GM21390 (cell line): ENCODE data around the gene POLD4.

Experiments used
- ATAC-seq: cut with Tn5 transposase; IDR thresholded peaks from one replicate; pipeline ENCODE4 v1.9.1; 2021; ENCODE audit not compliant: unreplicated experiment

POLD4 gene

DNA sequence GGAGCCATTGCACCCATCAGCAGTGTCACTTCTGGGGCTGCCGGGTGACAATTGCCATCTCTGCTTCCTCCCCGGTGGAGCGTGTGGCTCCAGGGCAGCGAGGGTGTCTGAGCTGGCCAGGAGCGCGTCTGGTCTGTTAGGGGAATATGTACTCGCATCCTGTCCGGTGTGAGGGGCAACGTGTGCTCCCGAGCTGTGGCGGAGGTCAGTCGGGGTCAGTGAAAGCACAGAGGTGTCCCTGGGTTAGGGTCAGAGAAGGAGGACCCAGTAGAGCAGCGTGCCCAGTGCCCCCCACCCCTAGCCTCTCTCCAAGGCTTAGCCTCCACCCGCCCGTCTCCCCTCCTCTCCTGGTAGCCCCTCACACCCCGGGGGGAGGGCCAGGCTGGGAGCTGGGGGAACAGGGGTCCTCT lies 18.6 kb upstream of the POLD4 start:
- no peak for ATAC-seq

DNA sequence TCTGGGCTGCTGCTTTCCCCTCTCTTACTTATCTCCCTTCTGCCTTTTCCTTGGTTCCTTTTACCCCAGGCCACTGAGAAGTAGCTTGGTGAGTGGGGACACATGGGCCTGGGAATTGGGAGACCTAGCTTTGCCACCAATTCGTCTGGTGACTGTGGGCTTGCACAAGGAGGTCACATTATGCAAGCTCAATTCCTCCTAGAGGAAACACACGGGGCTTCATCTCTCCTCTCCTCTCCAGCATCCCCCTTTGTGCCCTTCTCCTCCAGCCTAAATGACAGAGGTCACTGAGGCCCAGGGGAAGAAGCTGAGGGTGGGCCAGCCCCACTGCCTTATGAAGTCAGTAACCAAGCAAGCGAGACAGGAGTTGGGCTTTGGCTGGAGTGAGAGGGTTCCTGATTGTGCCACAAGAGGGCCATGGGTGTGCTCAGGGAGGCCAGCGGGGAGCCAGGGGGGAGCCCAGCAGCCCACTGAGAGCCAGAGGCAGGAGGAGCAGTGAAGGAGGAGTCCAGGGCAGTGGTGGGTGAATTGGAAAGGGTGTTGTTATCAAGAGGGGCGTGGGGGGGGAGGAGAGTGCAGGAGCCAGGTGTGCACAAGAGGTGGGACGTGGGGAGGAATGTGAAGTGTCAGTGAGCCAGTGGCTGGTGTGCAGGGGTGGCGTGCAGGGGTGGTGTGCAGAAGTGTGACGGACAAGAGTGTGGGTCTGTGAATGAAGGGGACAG lies 18.0 kb upstream of the POLD4 start:
- ATAC-seq, result no peak

DNA sequence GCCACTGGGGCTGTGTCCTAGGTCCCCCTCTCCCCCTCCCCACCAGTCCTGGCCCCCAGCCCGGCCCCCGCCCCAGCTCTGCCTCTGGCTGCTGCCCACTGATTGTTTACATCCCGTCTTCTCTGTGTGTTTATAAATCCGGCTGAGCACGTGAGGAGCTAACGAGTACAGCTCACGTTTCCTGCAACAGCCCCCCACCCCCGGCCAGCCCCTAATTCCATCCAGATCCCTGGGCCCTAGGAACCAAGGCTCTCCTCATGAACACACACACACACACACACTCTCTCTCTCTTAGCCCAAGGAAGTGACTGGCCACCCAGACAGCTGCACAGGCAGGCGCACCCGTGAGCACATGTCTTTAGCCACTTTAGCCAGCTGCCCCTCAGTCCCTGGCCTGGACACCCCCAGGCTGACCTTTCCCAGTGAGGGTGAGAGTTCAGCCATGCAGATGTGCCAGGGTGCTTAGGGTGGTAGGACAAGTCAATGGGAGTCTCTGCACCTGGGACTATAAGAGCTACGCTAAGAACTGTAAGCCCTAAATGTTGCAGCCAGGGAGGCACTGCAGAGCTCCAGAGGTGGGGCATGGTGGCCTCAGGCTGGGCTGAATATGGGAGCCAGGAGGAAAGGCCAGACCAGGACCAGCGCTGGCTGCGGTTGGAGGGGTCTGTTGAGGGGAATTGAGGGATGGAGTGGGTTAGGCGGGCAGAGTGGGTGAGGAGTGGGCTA lies 17.2 kb upstream of the POLD4 start:
- ATAC-seq, result no peak

DNA sequence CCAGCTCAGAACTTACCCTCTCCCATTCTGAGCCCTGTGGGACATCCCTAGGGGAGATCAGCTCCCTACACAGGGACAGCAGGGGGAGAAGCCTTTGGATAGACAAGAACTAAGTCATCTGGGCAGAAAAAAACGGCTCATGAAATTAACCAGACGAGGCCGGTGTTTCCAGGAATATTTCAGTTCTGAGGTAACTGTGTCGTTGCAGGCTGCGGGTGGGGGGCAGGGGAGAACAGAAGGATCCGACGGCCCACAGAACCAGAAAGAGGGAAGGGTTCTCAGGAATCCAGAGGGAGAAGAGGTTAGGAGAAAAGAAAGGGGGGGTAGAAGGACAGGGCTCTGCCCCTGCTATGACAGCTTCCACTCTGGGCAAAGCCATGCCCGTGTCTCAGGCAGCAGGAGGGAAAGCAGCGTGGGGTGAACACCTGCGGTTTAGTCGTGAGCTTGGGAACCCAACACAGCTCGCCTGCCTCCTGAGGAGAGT lies 16.5 kb upstream of the POLD4 start:
- ATAC-seq, result no peak

DNA sequence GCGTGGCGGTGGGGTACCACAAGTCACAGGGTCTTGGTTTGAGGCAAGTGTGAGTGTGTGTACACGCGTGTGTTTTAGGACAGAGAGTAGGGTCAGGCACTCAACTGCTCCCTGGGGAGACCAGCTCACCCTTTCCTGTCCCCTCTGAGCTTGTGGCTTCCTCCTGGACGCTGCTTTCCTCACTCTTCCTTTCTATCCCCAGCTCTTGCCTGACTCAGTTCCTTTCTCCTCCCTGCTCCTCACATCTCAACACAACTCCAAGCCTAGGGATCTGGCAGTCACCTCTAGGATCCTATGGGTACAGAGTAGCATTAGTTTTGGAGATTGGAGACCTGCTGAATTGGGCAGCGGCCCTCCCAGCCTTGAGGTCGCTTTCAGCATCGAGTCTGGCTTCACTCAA lies 15.9 kb upstream of the POLD4 start:
- ATAC-seq, result no peak

DNA sequence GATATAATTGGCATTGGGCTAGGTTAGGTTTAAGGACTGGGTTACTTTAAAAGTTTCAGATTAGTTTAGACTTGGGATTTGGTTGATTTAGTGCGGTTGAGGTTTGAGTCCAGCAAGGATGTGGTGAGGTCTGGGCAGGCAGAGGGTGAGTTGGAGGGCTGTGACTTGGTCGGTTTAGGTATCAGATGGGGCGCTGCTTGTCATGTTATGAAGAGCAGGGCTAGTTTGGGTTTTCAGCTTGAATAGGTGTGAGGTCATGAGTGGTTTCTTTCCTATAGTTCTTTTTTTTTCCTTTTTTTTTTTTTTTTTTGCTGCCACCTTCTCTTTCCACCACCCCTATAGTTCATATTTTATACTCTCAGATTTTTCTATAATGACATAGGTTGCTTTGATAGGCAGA lies 15.3 kb upstream of the POLD4 start:
- ATAC-seq, result no peak

DNA sequence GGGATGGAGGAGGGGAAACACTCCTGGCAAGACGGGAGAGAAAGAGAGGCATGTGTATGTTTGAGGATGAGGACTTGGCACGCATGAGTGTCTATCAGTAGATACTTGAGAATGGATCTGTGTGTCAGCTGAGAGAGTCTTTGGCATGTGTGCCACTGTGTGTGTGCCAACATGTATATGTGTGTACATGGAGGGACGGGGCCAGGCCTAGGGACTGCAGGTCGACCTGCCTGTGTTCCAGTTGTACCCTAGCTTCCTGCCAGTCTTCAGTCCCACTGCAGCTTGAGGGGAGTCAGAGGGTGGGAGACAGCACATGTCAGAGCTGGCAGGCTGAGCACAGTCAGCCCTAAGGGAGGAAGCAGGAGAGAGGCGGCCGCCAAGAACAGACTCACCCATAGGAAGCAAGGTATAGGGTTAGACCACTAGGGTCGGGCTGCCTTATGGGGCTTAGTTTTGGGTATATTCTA lies 14.4 kb upstream of the POLD4 start:
- ATAC-seq, result no peak

DNA sequence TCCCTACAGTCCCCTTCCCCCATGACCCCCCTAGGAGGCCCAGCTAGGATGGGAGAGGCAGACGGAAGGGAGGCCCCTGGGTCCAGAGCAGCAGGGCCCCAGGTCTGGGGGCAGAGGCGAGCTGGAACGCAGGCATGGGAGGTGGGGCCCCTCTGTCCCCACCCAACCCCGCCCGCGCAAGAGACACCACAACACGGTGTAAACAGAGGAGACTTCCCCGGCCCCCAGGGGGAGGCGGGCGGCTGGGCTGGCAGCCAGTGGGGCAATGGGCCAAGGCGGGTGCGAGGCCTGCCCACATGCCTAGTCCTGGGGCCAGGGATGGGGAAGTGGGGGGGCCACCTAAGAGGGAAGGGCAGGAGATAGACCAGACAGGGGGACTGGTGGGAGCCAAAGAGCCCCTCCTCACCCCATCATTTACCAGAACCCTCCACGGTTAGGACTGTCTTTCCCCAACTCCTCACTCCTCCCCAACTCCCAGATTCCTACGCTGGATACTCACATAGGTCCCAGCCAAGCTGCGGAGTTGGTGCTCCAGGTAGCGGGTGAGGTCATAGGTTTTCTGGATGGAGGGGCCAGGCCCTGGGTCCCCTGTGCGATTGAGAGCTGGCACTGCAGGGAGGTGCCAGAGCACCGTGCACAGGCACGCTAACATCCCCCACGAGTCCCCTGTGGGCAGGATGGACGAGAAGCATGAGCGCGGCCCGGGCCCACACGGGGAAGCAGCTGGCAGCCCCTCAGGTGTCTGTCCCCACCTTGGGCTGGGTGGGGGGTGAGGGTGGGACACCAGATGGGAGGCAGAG lies 13.8 kb upstream of the POLD4 start:
- ATAC-seq, result no peak

DNA sequence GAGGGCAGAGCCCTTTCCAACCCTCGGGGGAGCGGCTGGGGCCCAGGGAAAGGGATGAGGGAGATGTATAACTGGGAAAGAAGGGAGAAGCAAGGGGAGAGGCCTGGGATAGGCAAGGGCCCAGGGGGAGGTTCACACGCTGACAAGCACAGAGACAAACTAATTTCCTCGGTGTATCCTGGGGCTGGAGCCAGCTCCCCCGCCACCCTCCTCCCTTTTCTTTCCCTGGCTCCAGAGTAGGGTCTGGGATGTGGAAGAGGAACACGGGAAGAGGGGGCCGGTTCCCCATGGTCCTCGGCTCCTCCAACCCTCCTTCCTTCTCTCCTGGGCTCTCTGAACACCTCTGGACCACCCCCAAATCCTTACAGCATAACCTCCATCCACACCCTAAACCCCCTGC lies 13.2 kb upstream of the POLD4 start:
- no peak for ATAC-seq

DNA sequence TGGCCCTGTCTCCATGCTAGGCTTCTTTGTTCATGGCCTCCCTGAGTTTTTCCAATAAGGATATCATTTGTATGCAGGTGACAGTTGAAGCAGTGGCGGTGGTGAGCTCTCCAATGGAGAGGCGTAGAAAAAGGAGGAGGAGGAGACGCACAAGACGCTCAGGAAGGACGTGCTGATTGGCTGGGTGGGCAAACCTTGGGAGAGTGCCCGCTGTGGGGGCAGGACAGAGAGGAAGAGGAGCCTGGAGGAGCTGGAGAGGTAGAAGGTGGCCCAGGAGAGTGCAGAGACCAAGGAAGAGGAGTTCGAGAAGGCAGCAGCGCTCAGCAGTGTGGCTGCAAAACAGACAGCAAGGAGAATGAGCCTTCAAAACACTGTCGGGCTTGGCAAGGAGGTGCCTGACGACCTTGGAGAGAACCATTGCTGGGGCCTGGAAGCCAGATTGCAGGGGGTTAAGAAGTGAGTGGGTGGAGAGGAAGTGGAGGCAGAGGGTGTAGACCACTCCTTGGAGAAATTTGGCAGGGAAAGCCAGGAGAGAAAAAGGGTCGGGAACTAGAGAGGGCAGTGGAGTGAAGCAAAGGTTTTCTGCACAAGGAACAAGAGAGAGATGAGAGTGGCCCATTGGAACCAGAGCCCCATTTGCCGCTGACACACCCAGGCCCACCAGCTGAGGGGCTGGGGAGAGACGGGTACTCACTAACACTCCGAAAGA lies 12.5 kb upstream of the POLD4 start:
- no peak for ATAC-seq

DNA sequence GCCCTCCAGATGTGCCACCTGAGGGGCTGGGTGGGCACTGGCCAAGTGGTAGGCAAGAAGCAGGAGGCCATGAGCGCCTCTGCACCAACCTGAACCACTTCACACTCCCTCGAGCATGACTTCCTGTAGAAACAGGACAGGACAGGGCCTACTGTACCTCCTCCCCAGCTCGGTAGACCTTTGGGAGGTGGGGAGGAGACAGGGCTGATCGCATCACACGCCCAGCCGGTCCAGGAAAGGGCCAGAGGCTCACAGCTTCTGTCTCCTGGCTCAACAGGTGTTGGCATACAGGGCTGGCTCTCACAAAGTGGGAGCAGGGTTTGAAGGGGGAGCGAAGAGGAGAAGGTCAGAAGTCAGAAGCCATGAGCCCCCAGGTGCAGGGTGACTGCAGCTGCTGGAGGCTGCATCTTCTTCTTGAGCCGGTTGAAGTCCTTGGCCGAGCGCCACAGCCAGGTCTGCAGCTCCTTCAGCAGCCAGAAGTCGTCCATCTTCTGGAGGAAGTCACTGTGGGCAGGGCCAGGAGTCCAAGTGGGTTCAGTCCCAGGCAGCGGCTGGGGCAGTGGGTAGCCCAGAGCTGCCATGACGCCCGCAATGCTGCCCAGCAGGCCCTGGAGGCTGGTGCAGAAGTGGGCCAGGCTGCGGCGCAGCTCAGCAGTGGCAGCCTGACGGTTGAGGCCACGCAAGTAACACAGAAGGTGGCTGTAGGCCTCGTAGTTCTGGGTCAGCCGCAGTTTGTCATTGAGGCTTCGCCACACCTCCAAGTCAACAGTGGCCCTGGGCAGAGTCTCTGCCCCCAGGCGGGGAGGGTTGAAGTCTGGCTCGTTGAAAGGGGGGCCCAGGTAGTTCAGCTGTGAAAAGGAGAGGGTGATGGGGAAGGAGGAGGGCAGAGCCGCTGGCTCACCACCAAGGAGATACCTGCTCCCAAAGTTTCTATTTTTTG lies 11.7 kb upstream of the POLD4 start:
- ATAC-seq, result no peak

DNA sequence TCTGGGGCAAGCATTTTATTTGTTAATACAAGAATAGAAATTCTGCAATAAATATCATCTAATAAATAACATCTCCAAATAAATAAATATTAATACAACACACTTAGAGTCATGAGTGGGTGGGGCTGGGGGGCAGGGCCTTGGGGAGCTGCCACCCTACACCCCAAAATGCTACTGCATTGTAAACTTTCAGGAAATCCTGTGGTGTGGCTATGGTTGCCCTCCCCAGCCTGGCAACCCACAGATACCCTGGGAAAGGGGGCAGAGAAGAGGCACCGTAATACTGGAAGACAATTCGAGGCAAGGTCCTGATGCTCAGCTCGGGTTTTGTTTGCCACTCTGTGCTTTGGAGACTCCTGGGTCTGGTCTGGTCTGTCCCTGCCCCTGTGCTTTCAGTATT lies 10.8 kb upstream of the POLD4 start:
- no peak for ATAC-seq

DNA sequence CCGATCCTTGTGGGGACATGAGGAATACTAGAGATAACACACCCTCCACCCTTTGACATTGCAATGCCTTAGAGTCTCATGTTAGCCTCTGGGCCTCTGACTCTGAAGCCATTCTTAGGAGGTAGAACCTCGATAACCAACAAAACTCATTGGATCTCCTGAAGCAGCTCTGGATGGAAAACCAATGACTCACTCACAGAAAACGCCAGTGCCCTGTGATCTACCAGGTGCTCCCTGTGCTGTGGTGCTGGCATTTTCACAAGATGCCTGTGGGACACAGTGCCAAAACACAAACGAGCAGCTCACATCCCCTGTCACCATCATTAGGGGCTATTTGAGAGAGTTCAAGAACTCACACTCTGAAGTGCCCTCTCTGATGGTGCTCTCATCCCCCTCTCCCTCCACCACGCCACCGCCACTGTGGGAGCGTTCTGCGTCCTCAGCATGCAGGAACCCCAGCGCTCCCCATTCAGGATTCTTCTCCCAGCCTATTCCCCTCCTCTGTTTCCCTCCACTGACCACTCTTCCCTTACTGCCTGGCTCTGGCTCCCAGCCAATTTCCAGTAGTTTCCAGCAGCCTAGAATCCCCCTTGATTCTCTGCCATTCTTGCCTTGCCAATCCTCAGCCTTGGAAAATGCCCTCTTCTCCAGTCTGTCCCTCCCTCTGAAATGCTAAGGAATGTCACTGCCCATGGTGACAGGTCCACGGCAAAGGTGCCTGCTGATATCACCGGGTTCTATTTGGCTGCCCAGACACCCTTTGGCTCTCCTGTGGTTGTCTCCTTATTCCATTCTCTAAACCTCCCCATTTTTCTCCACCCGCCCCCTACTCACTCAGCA lies 4.7 kb upstream of the POLD4 start:
- ATAC-seq, result no peak

DNA sequence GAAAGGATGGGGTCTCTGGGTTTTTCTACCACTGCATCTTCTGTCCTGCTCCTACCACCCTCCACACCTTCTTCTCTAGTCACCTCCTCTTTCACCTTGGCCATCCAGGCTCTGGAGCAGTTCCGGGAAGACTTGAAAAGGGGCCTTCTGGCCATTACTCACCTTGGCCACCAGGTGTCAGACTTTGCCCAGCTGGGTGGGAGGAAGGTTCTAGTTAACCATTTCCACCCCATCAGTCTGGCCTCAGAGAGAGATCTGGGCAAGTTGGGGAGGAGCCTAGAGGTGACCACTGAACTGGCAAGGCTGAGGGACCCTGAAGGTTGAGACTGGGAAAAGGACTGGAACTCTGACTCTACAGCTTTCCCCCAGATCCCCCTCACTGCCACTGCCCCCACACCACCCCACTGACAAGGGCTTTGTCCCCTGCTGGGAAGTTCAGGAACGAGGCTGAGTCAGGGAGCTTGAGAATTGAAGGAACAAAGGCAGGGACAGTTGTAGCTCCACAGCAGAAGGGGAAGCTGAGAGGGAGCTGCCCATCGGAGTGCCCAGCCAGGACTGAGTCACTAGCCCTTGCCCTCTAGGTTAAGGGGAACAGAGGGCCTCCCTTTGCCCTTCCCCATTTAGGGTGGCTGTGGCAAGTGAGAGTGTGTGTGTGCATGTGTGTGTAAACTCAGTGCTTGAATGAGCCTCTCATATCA lies 3.7 kb upstream of the POLD4 start:
- no peak for ATAC-seq

DNA sequence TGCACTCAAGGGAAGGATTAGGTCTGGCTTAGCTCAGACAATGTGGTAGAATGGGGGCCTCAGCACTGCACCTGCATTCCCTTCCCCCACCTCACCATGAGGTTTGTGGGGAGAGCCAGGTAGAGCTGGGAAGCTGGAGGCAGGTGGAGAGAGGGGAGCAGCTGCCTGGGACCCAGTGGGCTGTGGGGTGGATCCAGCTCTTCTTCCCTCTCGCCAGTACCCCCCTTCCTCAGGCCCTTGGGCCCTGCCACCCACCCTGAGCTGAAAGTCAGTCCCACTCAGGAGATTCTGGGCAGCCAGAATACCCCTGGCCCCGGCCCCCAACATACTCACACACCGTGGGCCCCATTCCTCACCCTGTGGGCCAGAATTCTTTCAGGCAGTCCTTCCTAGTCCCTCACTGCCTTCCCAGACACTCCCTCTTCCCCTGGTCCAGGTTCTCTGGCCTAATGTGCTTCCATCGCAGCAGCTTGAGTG lies 3.1 kb upstream of the POLD4 start:
- no peak for ATAC-seq

DNA sequence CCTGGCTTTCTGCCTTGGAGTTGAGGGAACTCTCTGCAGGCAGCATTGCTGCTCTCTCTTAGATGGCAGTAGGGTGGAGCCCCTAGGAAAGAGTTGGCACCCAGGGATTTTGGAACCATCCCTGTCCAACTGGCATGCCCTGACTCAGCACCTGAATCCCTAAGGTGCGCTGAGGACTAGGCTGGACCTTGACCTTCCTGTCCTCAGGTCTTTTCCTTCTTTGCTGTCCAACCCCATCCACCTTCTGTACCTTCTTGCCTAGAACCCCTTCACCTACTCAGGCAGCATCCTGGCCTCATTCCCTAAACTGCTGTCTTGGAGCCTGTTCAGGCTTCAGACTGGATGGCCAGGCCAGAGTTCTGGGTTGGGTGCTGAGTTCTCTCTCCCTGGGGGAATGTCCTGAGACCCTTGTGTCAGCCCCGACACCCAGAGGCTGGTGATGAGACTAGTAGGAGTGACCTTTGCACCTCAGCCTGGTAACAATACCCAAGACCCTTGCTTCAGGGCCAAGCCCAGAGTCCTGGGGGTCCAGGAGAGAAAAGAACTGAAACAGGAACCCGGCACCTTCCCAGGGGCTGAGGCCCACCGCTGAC lies 2.5 kb upstream of the POLD4 start:
- no peak for ATAC-seq

DNA sequence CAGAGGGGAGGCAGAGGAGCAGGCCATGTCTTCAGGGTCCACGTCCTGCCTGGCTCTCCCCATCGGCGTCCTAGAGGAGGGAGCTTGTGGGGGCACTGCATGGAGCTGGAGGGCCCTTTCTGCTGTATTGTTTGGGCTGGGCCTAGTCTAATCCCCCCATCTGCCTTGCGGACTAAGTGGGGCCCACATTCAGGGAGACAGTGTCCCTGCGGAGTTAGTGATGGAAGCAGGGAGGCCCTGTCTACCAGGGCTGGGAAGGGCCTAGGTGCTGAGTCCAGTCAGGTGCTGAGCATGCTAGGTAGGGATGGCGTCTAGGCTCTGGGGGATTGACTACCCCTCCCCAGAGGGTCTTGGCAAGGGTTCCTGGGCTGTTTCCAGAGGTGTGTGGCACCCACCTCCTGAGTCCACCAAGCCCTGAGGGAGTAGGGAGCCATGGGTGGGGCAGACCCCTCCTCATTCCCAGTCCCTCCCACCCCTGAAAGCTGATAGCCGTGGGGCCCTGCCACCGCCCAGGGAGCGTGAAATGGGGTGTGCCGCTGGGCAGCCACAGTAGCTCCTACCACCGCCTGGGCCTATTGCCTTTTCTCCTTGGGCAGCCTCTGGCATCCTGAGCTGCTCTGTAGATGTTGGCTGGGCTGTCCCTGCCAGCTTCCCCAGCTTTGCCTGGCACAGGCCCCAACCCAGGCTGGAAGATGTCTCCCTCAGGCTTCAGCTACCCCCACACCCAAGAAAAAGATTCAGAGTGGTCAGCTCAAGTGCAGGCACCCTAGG lies 1.9 kb upstream of the POLD4 start:
- no peak for ATAC-seq
